G401.6 (cell line): ENCODE data around the gene ADAM22.
"Not testable (repeated sequence)": the region's sequence is repeated elsewhere in the genome, so short reads cannot be mapped to it uniquely, and the experiment has no call there.

Source experiments
- FAIRE-seq: peaks from 2 replicates; lab custom pipeline; 2012; peaks lifted over from hg19 to GRCh38; lab: Jason Lieb, UNC

Gene ADAM22

GRCh38 chr7:87933953-87934698, at the start of gene ADAM22:
ADAM22 (plus strand) TSS chr7:87934251; CDS start chr7:87934466, 215 bp downstream.
- FAIRE-seq = peak; percentile 59

- FAIRE-seq = no peak
Observed at GRCh38 chr7:87885018-87885417, 49.0 kb upstream of the ADAM22 start.

GRCh38 chr7:87886875-87887274, 47.2 kb upstream of the ADAM22 start:
- peak; percentile 97 for FAIRE-seq

- no peak for FAIRE-seq
Observed at GRCh38 chr7:87895363-87895762, 38.7 kb upstream of the ADAM22 start.

GRCh38 chr7:87899255-87899654, 34.8 kb upstream of the ADAM22 start:
- FAIRE-seq = no peak

GRCh38 chr7:87907136-87907906, 26.7 kb upstream of the ADAM22 start:
- FAIRE-seq = not testable (repeated sequence)

- not testable (repeated sequence) for FAIRE-seq
Observed at GRCh38 chr7:87908814-87909213, 25.2 kb upstream of the ADAM22 start.

- FAIRE-seq = no peak
Observed at GRCh38 chr7:87912121-87912520, 21.9 kb upstream of the ADAM22 start.

- no peak for FAIRE-seq
Observed at GRCh38 chr7:87918740-87919139, 15.3 kb upstream of the ADAM22 start.

- FAIRE-seq = no peak
Observed at GRCh38 chr7:87919875-87920274, 14.2 kb upstream of the ADAM22 start.

GRCh38 chr7:87920578-87920977, 13.5 kb upstream of the ADAM22 start:
- FAIRE-seq = no peak

GRCh38 chr7:87922759-87923395, 11.2 kb upstream of the ADAM22 start:
- FAIRE-seq = not testable (repeated sequence)

- no peak for FAIRE-seq
Observed at GRCh38 chr7:87926581-87927461, 7.2 kb upstream of the ADAM22 start.

- no peak for FAIRE-seq
Observed at GRCh38 chr7:87933605-87933952, 472 bp upstream of the ADAM22 start.

- no peak for FAIRE-seq
Observed at GRCh38 chr7:87934699-87935383, 790 bp downstream of the ADAM22 start.

GRCh38 chr7:87935384-87935706, 1.3 kb downstream of the ADAM22 start:
- FAIRE-seq = no peak

GRCh38 chr7:87941138-87941537, 7.1 kb downstream of the ADAM22 start:
- FAIRE-seq = no peak

GRCh38 chr7:87944547-87944946, 10.5 kb downstream of the ADAM22 start:
- peak; percentile 39 for FAIRE-seq

- not testable (repeated sequence) for FAIRE-seq
Observed at GRCh38 chr7:87945926-87946325, 11.9 kb downstream of the ADAM22 start.

GRCh38 chr7:87948371-87948770, 14.3 kb downstream of the ADAM22 start:
- FAIRE-seq = no peak

- peak; percentile 27 for FAIRE-seq
Observed at GRCh38 chr7:87959336-87959735, 25.3 kb downstream of the ADAM22 start.

- no peak for FAIRE-seq
Observed at GRCh38 chr7:87960239-87960638, 26.2 kb downstream of the ADAM22 start.
